ENCODE data around the gene CHADL.

DNA sequence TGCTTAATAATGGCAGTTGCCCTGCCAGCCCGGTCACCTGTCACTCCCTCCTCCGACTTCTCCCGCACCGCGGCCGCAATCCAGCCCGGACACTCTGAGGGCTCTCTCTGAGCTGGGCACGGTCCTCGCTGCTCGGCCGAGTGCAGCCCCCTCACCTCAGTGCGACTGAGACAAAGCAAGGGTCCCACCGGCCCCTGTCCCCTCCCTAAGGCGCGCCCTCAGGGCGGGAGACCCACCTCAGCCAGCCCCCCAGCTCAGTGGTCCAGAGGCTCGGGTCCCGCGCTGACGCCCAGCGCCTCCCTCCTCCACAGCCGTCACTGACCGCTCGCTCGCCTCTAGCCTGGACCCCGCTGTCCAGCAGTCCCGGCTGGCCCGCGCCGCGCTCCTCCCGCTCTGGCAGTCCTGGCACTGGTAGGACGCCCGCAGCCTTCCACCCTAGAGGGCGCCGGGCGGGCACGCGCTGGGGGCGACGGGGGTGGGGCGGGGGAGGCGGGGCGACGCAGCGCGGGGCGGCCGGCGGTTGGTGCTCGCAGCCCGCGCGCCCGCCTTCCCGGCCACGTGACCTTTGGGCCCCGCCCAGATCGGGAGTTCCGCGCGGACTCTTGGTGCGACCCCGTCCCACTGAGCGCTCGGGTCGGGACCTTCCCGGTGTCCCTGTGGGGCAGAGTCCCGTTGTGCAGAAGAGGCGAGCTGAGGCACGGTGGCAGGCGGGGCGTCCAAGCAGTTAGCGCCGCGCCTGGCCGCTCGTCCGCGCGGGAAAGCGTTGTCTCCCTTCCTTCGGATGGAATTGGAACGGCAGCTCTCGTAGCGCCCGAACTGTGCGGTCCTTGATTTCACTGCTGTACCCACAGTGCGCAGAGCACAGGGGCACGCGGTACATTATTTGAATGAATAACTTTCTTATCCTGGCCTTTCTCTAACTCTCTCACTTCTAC is 43.4 kb downstream of the CHADL start:
- TF ChIP-seq, protein P1, sequence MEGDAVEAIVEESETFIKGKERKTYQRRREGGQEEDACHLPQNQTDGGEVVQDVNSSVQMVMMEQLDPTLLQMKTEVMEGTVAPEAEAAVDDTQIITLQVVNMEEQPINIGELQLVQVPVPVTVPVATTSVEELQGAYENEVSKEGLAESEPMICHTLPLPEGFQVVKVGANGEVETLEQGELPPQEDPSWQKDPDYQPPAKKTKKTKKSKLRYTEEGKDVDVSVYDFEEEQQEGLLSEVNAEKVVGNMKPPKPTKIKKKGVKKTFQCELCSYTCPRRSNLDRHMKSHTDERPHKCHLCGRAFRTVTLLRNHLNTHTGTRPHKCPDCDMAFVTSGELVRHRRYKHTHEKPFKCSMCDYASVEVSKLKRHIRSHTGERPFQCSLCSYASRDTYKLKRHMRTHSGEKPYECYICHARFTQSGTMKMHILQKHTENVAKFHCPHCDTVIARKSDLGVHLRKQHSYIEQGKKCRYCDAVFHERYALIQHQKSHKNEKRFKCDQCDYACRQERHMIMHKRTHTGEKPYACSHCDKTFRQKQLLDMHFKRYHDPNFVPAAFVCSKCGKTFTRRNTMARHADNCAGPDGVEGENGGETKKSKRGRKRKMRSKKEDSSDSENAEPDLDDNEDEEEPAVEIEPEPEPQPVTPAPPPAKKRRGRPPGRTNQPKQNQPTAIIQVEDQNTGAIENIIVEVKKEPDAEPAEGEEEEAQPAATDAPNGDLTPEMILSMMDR (IDR thresholded peaks at IDR 0.05 in 4 of 5, conservative IDR thresholded peaks at IDR 0.05 in 1 of 5): peak in 2 of 5 experiments; percentile 23 to 39
- peak; percentile 26 to 49 for TF ChIP-seq POLR2A (IDR thresholded peaks at IDR 0.05)
